Sigmoid colon (tissue), 7 donors: ENCODE results near the gene EDNRA. TPM values are rescaled to one million over a fixed set of nuclear protein-coding genes. Genes with fewer than 3 reads are reported as not detected.

Experiments
- DNase-seq: peaks from one replicate; pipeline ENCODE4 v3.0.0-alpha.2; 2019
- H3K27ac ChIP-seq, 4 donors: fragments of 200-600 bp; sonication (generic); one replicate each; pipeline ENCODE4 v1.5.1; 2016 to 2019; ENCODE audit warnings: mild to moderate bottlenecking in 1 of 4
- H3K27me3 ChIP-seq, 3 donors: fragments of 200-600 bp; sonication (generic); one replicate each; pipeline ENCODE4 v1.5.1; 2019; ENCODE audit warnings: mild to moderate bottlenecking in 1 of 3
- H3K36me3 ChIP-seq, 4 donors: fragments of 200-600 bp; sonication (generic); one replicate each; pipeline ENCODE4 v1.5.1; 2016 to 2019
- H3K4me1 ChIP-seq, 4 donors: fragments of 200-600 bp; sonication (generic); one replicate each; pipeline ENCODE4 v1.5.1; 2017 to 2019
- H3K4me3 ChIP-seq, 4 donors: fragments of 200-600 bp; sonication (generic); one replicate each; pipeline ENCODE4 v1.5.1; 2017 to 2019; ENCODE audit warnings: mild to moderate bottlenecking in 2 of 4, moderate library complexity in 1 of 4
- H3K9me3 ChIP-seq, 4 donors: fragments of 200-600 bp in 3 of 4; sonication (generic) in 3 of 4; one replicate each; pipeline versions ENCODE4 v1.5.1 to v1.6.1; 2013 to 2019
- EP300 ChIP-seq, 4 donors: sonication (generic); formaldehyde crosslinking; IDR thresholded peaks; one replicate each; pipeline ENCODE4 v1.6.1; 2017; ENCODE audit warnings: antibody characterized with exemption in 4 of 4
- POLR2A ChIP-seq, 2 donors: fragments of 450-650 bp; IDR thresholded peaks; one replicate each; pipeline ENCODE4 v1.6.1; 2016; ENCODE audit warnings: antibody characterized with exemption in 2 of 2, mild to moderate bottlenecking in 2 of 2, moderate library complexity in 2 of 2
- POLR2AphosphoS5 ChIP-seq, 4 donors: sonication (generic); formaldehyde crosslinking; IDR thresholded peaks; one replicate each; pipeline ENCODE4 v1.6.1; 2017; ENCODE audit warnings: antibody characterized with exemption in 4 of 4
- WGBS, 2 donors: extraction: QIAGEN DNeasy Blood & Tissue Kit; methylation state at CpG; one replicate each; pipeline ENCODE4 v1.1.7; 2013; 5-methylcytosine and 5-hydroxymethylcytosine counted together
- intact Hi-C: fragments of 100-400 bp; cut with DNase I; formaldehyde crosslinking; loops from one replicate; pipeline ENCODE4 v1.15.1; 2023
- polyA plus RNA-seq, 3 donors: library from polyadenylated mRNA; stranded (reverse); fragments of 200-250 nt; gene quantifications; one replicate each; pipeline ENCODE4 v1.2.3, GENCODE V29; 2013
- total RNA-seq, 4 donors: library from RNA; depleted of rRNA; stranded (reverse); fragments of >200 nt; gene quantifications; one replicate each; pipeline ENCODE4 v1.1.0, GENCODE V29; 2016
- TF ChIP-seq, protein P1 (sequence below), 4 experiments: fragments of 450-650 bp in 3 of 4; fragments of 200-600 bp in 1 of 4; IDR thresholded peaks; one replicate each; pipeline ENCODE4 v1.5.1; 2016 to 2019; ENCODE audit warnings: antibody characterized with exemption in 4 of 4, mild to moderate bottlenecking in 3 of 4, moderate library complexity in 2 of 4
- donor health status: healthy with polysubstance abuse.
- donor health status: Bipolar disorder and iron deficiency.
- donor health status: healthy.

Gene EDNRA
- total and polyA plus RNA-seq, 7 donors: 0.23 to 10.5 (median 3.7) TPM; not detected in 1

DNA sequence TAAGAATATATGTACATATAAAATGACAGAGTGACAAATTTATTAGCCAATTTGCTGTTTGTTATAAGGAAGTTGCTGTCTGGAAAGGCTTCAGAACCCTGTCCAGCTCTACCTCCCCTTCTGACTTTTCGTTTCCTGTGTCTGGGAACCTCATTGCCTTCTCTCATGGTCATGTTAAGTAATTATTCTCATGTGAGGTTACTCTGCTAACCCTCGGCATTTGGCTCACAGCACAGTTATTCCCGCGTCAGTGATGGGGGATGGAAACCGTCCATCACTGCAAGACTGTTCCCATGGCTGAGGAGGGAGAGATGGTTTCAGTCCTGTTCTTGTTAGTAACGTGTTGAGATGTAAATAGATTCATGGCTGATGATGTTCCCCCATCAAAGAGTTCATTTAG, 11.9 kb downstream of the EDNRA start:
- no peaks in the 10 kb centered on the region for H3K4me1 ChIP-seq
- DNase-seq: no peak
- H3K36me3 ChIP-seq: no peaks in the 10 kb centered on the region
- 56 to 76% methylated on average over 6 of the region's 6 CpGs for WGBS, 2 donors
- no peak for TF ChIP-seq POLR2A (IDR thresholded peaks at IDR 0.05)
- TF ChIP-seq, protein P1, sequence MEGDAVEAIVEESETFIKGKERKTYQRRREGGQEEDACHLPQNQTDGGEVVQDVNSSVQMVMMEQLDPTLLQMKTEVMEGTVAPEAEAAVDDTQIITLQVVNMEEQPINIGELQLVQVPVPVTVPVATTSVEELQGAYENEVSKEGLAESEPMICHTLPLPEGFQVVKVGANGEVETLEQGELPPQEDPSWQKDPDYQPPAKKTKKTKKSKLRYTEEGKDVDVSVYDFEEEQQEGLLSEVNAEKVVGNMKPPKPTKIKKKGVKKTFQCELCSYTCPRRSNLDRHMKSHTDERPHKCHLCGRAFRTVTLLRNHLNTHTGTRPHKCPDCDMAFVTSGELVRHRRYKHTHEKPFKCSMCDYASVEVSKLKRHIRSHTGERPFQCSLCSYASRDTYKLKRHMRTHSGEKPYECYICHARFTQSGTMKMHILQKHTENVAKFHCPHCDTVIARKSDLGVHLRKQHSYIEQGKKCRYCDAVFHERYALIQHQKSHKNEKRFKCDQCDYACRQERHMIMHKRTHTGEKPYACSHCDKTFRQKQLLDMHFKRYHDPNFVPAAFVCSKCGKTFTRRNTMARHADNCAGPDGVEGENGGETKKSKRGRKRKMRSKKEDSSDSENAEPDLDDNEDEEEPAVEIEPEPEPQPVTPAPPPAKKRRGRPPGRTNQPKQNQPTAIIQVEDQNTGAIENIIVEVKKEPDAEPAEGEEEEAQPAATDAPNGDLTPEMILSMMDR (IDR thresholded peaks at IDR 0.05): no peak
- no peak for TF ChIP-seq POLR2AphosphoS5 (IDR thresholded peaks at IDR 0.05)
- no peak for TF ChIP-seq EP300 (IDR thresholded peaks at IDR 0.05)
- H3K27me3 ChIP-seq: no peaks in the 10 kb centered on the region
- H3K27ac ChIP-seq: no peak overlapping the region
- intact Hi-C loops: no loop called here
- no peak overlapping the region for H3K4me3 ChIP-seq
- H3K9me3 ChIP-seq: no peaks in the 10 kb centered on the region

DNA sequence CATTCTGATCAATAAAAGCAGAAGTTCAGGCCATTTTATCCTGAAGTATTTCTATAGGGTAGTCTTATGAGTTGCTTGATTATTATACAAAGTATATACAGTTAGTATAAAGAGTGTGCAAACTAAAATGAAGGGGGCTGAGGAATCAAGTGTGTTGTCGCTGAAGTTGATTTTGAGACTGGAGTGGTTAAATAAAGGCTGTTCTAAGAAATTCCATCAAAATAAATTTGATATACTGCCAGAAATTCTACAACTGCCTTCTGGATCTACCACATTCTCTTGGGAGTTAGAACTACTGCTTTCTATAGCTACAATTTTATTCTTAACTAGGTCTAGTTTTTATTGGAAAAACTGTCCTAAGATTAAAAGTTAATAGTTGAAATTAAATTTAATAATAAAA, 12.4 kb downstream of the EDNRA start:
- H3K9me3 ChIP-seq: no peaks in the 10 kb centered on the region
- H3K27me3 ChIP-seq: no peaks in the 10 kb centered on the region
- H3K36me3 ChIP-seq: no peaks in the 10 kb centered on the region
- no peaks in the 10 kb centered on the region for H3K4me1 ChIP-seq
- no peak overlapping the region for H3K4me3 ChIP-seq
- intact Hi-C loops: no loop called here
- 88 to 94% methylated on average over 1 of the region's 1 CpG for WGBS, 2 donors
- no peak overlapping the region for H3K27ac ChIP-seq
- no peak for DNase-seq
- TF ChIP-seq POLR2A (IDR thresholded peaks at IDR 0.05) (no peak), EP300 (IDR thresholded peaks at IDR 0.05) (no peak), POLR2AphosphoS5 (IDR thresholded peaks at IDR 0.05) (no peak)
- TF ChIP-seq, protein P1 (IDR thresholded peaks at IDR 0.05): no peak

DNA sequence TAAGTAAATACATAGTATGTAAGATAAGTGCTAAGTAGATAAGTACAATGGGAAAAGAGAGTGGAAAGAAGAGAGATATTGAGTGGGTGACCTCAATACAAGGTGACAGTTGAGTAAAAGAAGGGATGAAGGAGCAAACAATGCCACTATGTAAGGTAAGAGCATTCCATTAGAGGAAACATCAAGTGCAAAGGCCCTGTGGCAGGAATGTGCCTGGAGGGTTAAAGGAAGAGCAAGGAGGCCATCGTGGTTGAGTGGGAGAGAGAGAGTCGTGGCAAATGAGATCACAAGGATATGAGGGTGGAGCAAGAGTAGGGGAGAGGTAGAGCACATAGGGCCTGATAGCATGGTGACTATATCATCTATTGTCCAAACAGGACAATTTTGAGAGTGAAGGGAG, 13.4 kb downstream of the EDNRA start:
- no peaks in the 10 kb centered on the region for H3K4me1 ChIP-seq
- no peak overlapping the region for H3K27ac ChIP-seq
- TF ChIP-seq POLR2AphosphoS5 (IDR thresholded peaks at IDR 0.05): no peak
- TF ChIP-seq, protein P1 (IDR thresholded peaks at IDR 0.05): no peak
- TF ChIP-seq EP300 (IDR thresholded peaks at IDR 0.05): no peak
- TF ChIP-seq POLR2A (IDR thresholded peaks at IDR 0.05): no peak
- H3K4me3 ChIP-seq: no peak overlapping the region
- intact Hi-C loops: no loop called here
- no peaks in the 10 kb centered on the region for H3K36me3 ChIP-seq
- WGBS, 2 donors: 55 to 65% methylated on average over 2 of the region's 2 CpGs
- H3K9me3 ChIP-seq: no peaks in the 10 kb centered on the region
- no peaks in the 10 kb centered on the region for H3K27me3 ChIP-seq
- no peak for DNase-seq

DNA sequence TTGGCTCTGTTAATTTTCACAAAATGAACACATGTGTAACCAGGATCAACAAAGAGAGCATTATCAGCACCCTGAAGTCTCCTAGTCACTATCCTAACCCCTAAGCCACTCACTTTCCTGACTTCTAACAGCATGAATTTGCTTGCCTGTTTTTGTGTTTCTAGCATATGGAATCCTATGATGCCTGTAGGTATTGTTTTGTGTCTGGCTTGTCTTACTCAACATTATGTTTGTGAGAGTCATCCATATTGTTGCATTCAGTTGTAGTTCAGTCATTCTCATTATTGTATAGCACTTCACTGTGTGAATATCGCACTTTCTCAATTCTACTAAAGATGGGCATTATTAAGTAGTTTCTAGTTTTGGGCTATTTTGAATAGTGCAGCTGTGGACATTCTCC, 15.6 kb downstream of the EDNRA start:
- DNase-seq: no peak
- intact Hi-C loops: no loop called here
- Histone ChIP-seq H3K4me1 (no peaks in the 10 kb centered on the region), H3K36me3 (no peaks in the 10 kb centered on the region), H3K27ac (no peak overlapping the region), H3K9me3 (no peaks in the 10 kb centered on the region), H3K27me3 (no peaks in the 10 kb centered on the region), H3K4me3 (no peak overlapping the region)
- 97 to 98% methylated on average over 1 of the region's 1 CpG for WGBS, 2 donors
- TF ChIP-seq, protein P1 (IDR thresholded peaks at IDR 0.05): no peak
- TF ChIP-seq EP300 (IDR thresholded peaks at IDR 0.05) (no peak), POLR2AphosphoS5 (IDR thresholded peaks at IDR 0.05) (no peak), POLR2A (IDR thresholded peaks at IDR 0.05) (no peak)

DNA sequence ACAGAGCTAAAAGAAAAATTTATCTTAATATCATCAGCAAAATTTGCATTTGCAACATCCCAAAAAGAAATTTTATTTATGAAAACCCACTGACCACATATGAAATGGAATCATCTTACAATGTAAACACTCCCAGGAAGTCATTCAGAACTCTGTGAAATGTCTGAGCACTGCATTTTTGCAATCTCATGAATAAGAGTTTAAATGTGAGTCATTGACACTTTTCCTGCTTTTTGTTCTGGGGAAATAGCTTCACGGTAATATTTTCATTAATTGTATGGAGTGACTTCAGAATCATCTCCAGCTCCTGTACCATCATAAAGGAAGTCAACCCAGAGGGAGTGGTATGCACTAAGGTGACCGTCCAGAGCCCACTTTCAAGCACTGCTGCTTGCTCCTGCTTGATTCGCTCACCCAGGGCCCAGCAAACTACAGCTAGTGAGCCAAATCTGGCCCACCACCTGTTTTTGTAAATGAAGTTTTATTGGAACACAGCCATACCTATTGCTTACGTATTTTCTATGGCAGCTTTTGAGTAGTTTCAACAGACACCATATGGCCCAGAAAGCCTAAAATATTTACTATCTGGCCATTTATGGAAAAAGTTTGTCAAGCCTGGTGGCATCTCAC, 17.2 kb downstream of the EDNRA start:
- Histone ChIP-seq H3K36me3 (no peaks in the 10 kb centered on the region), H3K27ac (no peak overlapping the region), H3K27me3 (no peaks in the 10 kb centered on the region), H3K4me1 (no peaks in the 10 kb centered on the region), H3K4me3 (no peak overlapping the region), H3K9me3 (no peaks in the 10 kb centered on the region)
- 86 to 88% methylated on average over 4 of the region's 4 CpGs for WGBS, 2 donors
- TF ChIP-seq EP300 (IDR thresholded peaks at IDR 0.05) (no peak), POLR2AphosphoS5 (IDR thresholded peaks at IDR 0.05) (no peak), POLR2A (IDR thresholded peaks at IDR 0.05) (no peak)
- TF ChIP-seq, protein P1 (IDR thresholded peaks at IDR 0.05): no peak
- DNase-seq: no peak
- intact Hi-C loops: no loop called here
